ENCODE results near the gene SLC38A3. TPM values are rescaled to one million over a fixed set of nuclear protein-coding genes. Genes with fewer than 3 reads are reported as not detected.
A peak's percentile ranks its signal among the peaks of the same experiment; 100 is the strongest.

SLC38A3 gene
- total RNA-seq, 2 donors from 2014 or later = 0.28 TPM; not detected in 1

- H3K4me1 ChIP-seq (ENCODE audit: control insufficient read depth in 1 of 2, low read depth in 2 of 2) = peaks cover 27 to 63% of the 10 kb centered on the region in 2 donors
- DNase-seq (ENCODE audit: low spot score) (no peak), ATAC-seq (ENCODE audit: insufficient number of reproducible peaks, low FRiP score, low read depth) (no peak)
- TF ChIP-seq CTCF (IDR thresholded peaks at IDR 0.05) = no peak
- H3K27me3 ChIP-seq (replicated peaks; ENCODE audit: insufficient read depth) = no peaks in the 10 kb centered on the region
- H3K4me3 ChIP-seq = no peak overlapping the region
- H3K9me3 ChIP-seq = no peaks in the 10 kb centered on the region
- H3K36me3 ChIP-seq = no peaks in the 10 kb centered on the region
- H3K27ac ChIP-seq = peak overlapping the region; percentile 83 to 92
Observed at GRCh38 chr3:50169232-50169832, 35.7 kb upstream of the SLC38A3 start.

DNA sequence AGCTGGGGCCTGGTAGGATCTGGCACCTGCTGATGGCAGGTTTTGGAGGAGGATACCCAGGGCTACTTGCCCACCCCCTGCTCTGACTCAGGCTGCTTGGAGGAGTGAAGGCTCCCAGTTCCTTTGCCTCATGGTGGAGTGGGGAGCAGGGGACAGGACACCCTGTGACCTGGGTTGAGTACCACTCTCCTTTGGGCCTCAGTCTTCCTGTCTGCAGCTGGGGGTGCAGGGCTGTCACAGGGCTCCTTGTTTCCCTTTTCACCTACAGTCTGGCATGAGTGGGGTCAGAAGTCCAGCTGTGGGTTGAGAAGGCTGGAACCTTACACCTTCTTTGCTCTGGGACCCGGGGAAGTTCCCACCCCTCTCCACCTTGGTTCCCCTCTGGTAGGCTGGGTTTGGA is 35.2 kb upstream of the SLC38A3 start:
- H3K36me3 ChIP-seq = no peaks in the 10 kb centered on the region
- ATAC-seq (ENCODE audit: insufficient number of reproducible peaks, low FRiP score, low read depth) (no peak), DNase-seq (ENCODE audit: low spot score) (no peak)
- H3K9me3 ChIP-seq = no peaks in the 10 kb centered on the region
- no peaks in the 10 kb centered on the region for H3K27me3 ChIP-seq (replicated peaks; ENCODE audit: insufficient read depth)
- no peak for TF ChIP-seq CTCF (IDR thresholded peaks at IDR 0.05)
- H3K4me3 ChIP-seq = no peak overlapping the region
- H3K27ac ChIP-seq = no peak overlapping the region
- peaks cover 22 to 58% of the 10 kb centered on the region in 2 donors for H3K4me1 ChIP-seq (ENCODE audit: control insufficient read depth in 1 of 2, low read depth in 2 of 2)

GRCh38 chr3:50170689-50171088 is 34.4 kb upstream of the SLC38A3 start:
- DNase-seq (ENCODE audit: low spot score) = no peak
- no peaks in the 10 kb centered on the region for H3K9me3 ChIP-seq
- H3K27ac ChIP-seq = no peak overlapping the region
- no peaks in the 10 kb centered on the region for H3K27me3 ChIP-seq (replicated peaks; ENCODE audit: insufficient read depth)
- TF ChIP-seq CTCF (IDR thresholded peaks at IDR 0.05) = no peak
- H3K4me1 ChIP-seq (ENCODE audit: control insufficient read depth in 1 of 2, low read depth in 2 of 2) = peaks cover 17 to 49% of the 10 kb centered on the region in 2 donors
- H3K4me3 ChIP-seq = no peak overlapping the region
- no peak for ATAC-seq (ENCODE audit: insufficient number of reproducible peaks, low FRiP score, low read depth)
- H3K36me3 ChIP-seq = peaks cover 6% of the 10 kb centered on the region

DNA sequence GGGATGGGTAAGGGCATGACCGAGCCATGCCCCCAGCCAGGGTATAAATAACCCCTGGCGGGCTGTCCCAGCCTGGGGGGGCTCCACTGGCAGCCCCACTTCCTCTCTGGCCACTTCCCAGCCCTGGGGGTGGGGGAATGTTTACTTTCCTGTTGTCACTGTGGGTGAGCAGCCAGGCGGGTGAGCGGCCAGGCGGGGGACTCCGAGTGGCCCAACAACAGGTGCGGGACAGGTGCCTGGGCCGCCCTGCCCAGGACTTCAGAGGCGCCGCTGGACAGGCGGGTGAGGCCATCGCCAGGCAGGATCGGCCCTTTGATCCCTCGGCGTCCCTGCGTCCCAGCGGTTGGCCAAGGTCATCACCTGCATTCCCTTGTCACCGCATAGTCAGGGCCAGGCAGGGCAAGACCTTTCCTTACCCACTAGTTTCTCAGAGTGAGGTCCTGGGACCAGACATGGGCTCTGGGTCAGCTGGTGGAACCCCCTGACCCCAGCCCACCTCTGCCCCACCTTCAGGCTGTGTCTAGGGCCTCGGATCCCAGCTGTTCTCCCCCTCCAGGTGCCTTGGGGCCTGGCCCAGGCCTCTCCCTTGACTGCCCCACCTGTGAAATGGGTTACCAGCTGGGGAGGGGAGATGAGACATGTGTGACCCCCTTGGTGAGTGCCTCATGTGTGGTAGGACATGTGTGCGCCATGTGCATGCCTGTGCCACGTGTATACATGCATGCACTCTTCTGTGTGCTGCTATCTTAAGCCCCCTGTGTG is 33.4 kb upstream of the SLC38A3 start:
- H3K9me3 ChIP-seq = no peaks in the 10 kb centered on the region
- peaks cover 14% of the 10 kb centered on the region for H3K36me3 ChIP-seq
- TF ChIP-seq CTCF (IDR thresholded peaks at IDR 0.05) = no peak
- DNase-seq (ENCODE audit: low spot score) = no peak
- H3K27ac ChIP-seq = no peak overlapping the region
- H3K27me3 ChIP-seq (replicated peaks; ENCODE audit: insufficient read depth) = no peaks in the 10 kb centered on the region
- ATAC-seq (ENCODE audit: insufficient number of reproducible peaks, low FRiP score, low read depth) = no peak
- H3K4me3 ChIP-seq = no peak overlapping the region
- peaks cover 9 to 39% of the 10 kb centered on the region in 2 donors for H3K4me1 ChIP-seq (ENCODE audit: control insufficient read depth in 1 of 2, low read depth in 2 of 2)

- TF ChIP-seq CTCF (IDR thresholded peaks at IDR 0.05) = no peak
- H3K27me3 ChIP-seq (replicated peaks; ENCODE audit: insufficient read depth) = no peaks in the 10 kb centered on the region
- ATAC-seq (ENCODE audit: insufficient number of reproducible peaks, low FRiP score, low read depth) = no peak
- H3K4me3 ChIP-seq = no peak overlapping the region
- H3K9me3 ChIP-seq = no peaks in the 10 kb centered on the region
- no peak overlapping the region for H3K27ac ChIP-seq
- peaks cover 17% of the 10 kb centered on the region for H3K36me3 ChIP-seq
- peaks cover 2 to 29% of the 10 kb centered on the region in 2 donors for H3K4me1 ChIP-seq (ENCODE audit: control insufficient read depth in 1 of 2, low read depth in 2 of 2)
- DNase-seq (ENCODE audit: low spot score) = no peak
Observed at GRCh38 chr3:50172626-50173220, 32.3 kb upstream of the SLC38A3 start.

All from thoracic aorta (tissue), 2 donors.